Stimulated activated CD8-positive, alpha-beta memory T cell treated with anti-CD3 and anti-CD28 coated beads, Interleukin-15, amount 100 ng/mL, for 4 hours (primary cell): ENCODE results near the gene DHX32.

Experiments used
- DNase-seq, 2 donors: peaks; one replicate each; pipeline ENCODE4 v3.0.0-alpha.2; 2020; ENCODE audit warnings: low read depth in 2 of 2

Gene DHX32

GRCh38 chr10:125811251-125811650 is 69.8 kb downstream of the DHX32 start:
- DNase-seq = no peak

GRCh38 chr10:125808047-125808446 is 73.0 kb downstream of the DHX32 start:
- DNase-seq = no peak

- no peak for DNase-seq
Measured at GRCh38 chr10:125802739-125803138, 78.4 kb downstream of the DHX32 start.

- no peak for DNase-seq
Measured at GRCh38 chr10:125802131-125802530, 79.0 kb downstream of the DHX32 start.

- no peak for DNase-seq
Measured at GRCh38 chr10:125801574-125801973, 79.5 kb downstream of the DHX32 start.

GRCh38 chr10:125799451-125800182 is 81.5 kb downstream of the DHX32 start:
- no peak for DNase-seq

GRCh38 chr10:125797994-125798662 is 83.0 kb downstream of the DHX32 start:
- no peak for DNase-seq

- no peak for DNase-seq
Measured at GRCh38 chr10:125797424-125797823, 83.7 kb downstream of the DHX32 start.

GRCh38 chr10:125795637-125796190 is 85.4 kb downstream of the DHX32 start:
- DNase-seq = no peak

GRCh38 chr10:125795128-125795527 is 86.0 kb downstream of the DHX32 start:
- no peak for DNase-seq

- no peak for DNase-seq
Measured at GRCh38 chr10:125792342-125793300, 88.5 kb downstream of the DHX32 start.

GRCh38 chr10:125788156-125789034 is 92.7 kb downstream of the DHX32 start:
- DNase-seq = no peak
